Hepatocyte (in vitro differentiated cells): ENCODE results near the gene HIBADH. TPM values are rescaled to one million over a fixed set of nuclear protein-coding genes. Genes with fewer than 3 reads are reported as not detected.

Experiments
- DNase-seq: peaks from one replicate; pipeline ENCODE4 v3.0.0-alpha.2; 2016; ENCODE audit warnings: low spot score
- H2AFZ ChIP-seq: fragments of 200-600 bp; sonication (generic); 2 replicates; pipeline ENCODE4 v1.6.0; 2016; ENCODE audit warnings: antibody characterized with exemption, mild to moderate bottlenecking
- H3K27ac ChIP-seq: fragments of 200-600 bp; sonication (generic); 2 replicates; pipeline ENCODE4 v1.5.1; 2016; ENCODE audit warnings: mild to moderate bottlenecking
- H3K27me3 ChIP-seq: fragments of 200-600 bp; sonication (generic); 2 replicates; pipeline ENCODE4 v1.6.1; 2016
- H3K36me3 ChIP-seq: fragments of 200-600 bp; sonication (generic); replicated peaks from 2 replicates; pipeline ENCODE4 v1.5.1; 2016; ENCODE audit warnings: low read depth; ENCODE audit not compliant: insufficient read depth
- H3K4me1 ChIP-seq: fragments of 200-600 bp; sonication (generic); 2 replicates; pipeline ENCODE4 v1.5.1; 2016; ENCODE audit warnings: mild to moderate bottlenecking, moderate library complexity; ENCODE audit not compliant: insufficient read depth
- H3K4me2 ChIP-seq: fragments of 200-600 bp; sonication (generic); 2 replicates; pipeline ENCODE4 v1.6.0; 2016
- H3K4me3 ChIP-seq: fragments of 200-600 bp; sonication (generic); 2 replicates; pipeline ENCODE4 v1.5.1; 2016; ENCODE audit warnings: mild to moderate bottlenecking
- H3K79me2 ChIP-seq: fragments of 200-600 bp; sonication (generic); 2 replicates; pipeline ENCODE4 v1.6.0; 2017; ENCODE audit warnings: mild to moderate bottlenecking
- H3K9me2 ChIP-seq: fragments of 200-600 bp; sonication (generic); replicated peaks from 2 replicates; pipeline ENCODE4 v1.6.0; 2017; ENCODE audit warnings: mild to moderate bottlenecking; ENCODE audit not compliant: insufficient read depth
- H3K9me3 ChIP-seq: fragments of 200-600 bp; sonication (generic); 2 replicates; pipeline ENCODE4 v1.5.1; 2016; ENCODE audit warnings: low read depth, mild to moderate bottlenecking
- H4K20me1 ChIP-seq: fragments of 200-600 bp; sonication (generic); 2 replicates; pipeline ENCODE4 v1.6.0; 2016; ENCODE audit warnings: mild to moderate bottlenecking; ENCODE audit not compliant: insufficient read depth, poor library complexity, severe bottlenecking
- EZH2 ChIP-seq: fragments of 200-600 bp; sonication (generic); IDR thresholded peaks from 2 replicates; pipeline ENCODE4 v1.6.1; 2016; ENCODE audit warnings: antibody characterized with exemption, mild to moderate bottlenecking, borderline replicate concordance
- EZH2phosphoT487 ChIP-seq: fragments of 200-600 bp; sonication (generic); IDR thresholded peaks from one replicate; pipeline ENCODE4 v1.6.1; 2018; ENCODE audit warnings: antibody characterized with exemption, mild to moderate bottlenecking, low read depth, moderate library complexity; ENCODE audit not compliant: unreplicated experiment, severe bottlenecking
- WGBS: methylation state at CpG from one replicate; pipeline ENCODE4 v1.1.6; 2016; ENCODE audit warnings: low lambda C conversion rate; ENCODE audit errors: missing lambda C conversion rate; 5-methylcytosine and 5-hydroxymethylcytosine counted together
- polyA plus RNA-seq: library from polyadenylated mRNA; unstranded; fragments of >200 nt; fragmentation: Nextera tagmentation; extraction: Ambion mirVana; gene quantifications from 2 replicates; pipeline ENCODE4 v1.2.1, GENCODE V29; 2016
- total RNA-seq: library from RNA; depleted of rRNA; stranded (reverse); fragments of >200 nt; gene quantifications from 2 replicates; pipeline ENCODE4 v1.2.3, GENCODE V29; 2014
- TF ChIP-seq, protein P1 (sequence below): fragments of 200-600 bp; sonication (generic); IDR thresholded peaks from 2 replicates; pipeline ENCODE4 v1.5.1; 2016; ENCODE audit warnings: antibody characterized with exemption, mild to moderate bottlenecking; ENCODE audit not compliant: poor library complexity

The HIBADH gene
- total and polyA plus RNA-seq, 2 experiments from 2014 or later, result 56.1 to 65.5 TPM

- H4K20me1 ChIP-seq, result no peaks in the 10 kb centered on the region
- no peak overlapping the region for H3K4me2 ChIP-seq
- no peaks in the 10 kb centered on the region for H3K27me3 ChIP-seq
- TF ChIP-seq EZH2phosphoT487, result no peak
- no peak for TF ChIP-seq EZH2
- TF ChIP-seq, protein P1, sequence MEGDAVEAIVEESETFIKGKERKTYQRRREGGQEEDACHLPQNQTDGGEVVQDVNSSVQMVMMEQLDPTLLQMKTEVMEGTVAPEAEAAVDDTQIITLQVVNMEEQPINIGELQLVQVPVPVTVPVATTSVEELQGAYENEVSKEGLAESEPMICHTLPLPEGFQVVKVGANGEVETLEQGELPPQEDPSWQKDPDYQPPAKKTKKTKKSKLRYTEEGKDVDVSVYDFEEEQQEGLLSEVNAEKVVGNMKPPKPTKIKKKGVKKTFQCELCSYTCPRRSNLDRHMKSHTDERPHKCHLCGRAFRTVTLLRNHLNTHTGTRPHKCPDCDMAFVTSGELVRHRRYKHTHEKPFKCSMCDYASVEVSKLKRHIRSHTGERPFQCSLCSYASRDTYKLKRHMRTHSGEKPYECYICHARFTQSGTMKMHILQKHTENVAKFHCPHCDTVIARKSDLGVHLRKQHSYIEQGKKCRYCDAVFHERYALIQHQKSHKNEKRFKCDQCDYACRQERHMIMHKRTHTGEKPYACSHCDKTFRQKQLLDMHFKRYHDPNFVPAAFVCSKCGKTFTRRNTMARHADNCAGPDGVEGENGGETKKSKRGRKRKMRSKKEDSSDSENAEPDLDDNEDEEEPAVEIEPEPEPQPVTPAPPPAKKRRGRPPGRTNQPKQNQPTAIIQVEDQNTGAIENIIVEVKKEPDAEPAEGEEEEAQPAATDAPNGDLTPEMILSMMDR, result no peak
- no peak for DNase-seq
- H3K79me2 ChIP-seq, result no peaks in the 10 kb centered on the region
- H3K4me3 ChIP-seq, result no peak overlapping the region
- no peak overlapping the region for H2AFZ ChIP-seq
- H3K36me3 ChIP-seq, result no peaks in the 10 kb centered on the region
- H3K27ac ChIP-seq, result no peak overlapping the region
- H3K4me1 ChIP-seq, result no peaks in the 10 kb centered on the region
- H3K9me2 ChIP-seq, result no peaks in the 10 kb centered on the region
- WGBS, result 84% methylated on average over 2 of the region's 2 CpGs
- no peaks in the 10 kb centered on the region for H3K9me3 ChIP-seq
These were observed 23.2 kb upstream of the HIBADH start for GRCh38 chr7:27685893-27686292.

- H3K27ac ChIP-seq, result no peak overlapping the region
- no peaks in the 10 kb centered on the region for H3K79me2 ChIP-seq
- DNase-seq, result no peak
- no peak overlapping the region for H2AFZ ChIP-seq
- H3K4me1 ChIP-seq, result no peaks in the 10 kb centered on the region
- TF ChIP-seq EZH2phosphoT487, result no peak
- TF ChIP-seq, protein P1, result no peak
- no peak for TF ChIP-seq EZH2
- H3K27me3 ChIP-seq, result no peaks in the 10 kb centered on the region
- no peak overlapping the region for H3K4me2 ChIP-seq
- H3K9me3 ChIP-seq, result no peaks in the 10 kb centered on the region
- H3K9me2 ChIP-seq, result no peaks in the 10 kb centered on the region
- H3K36me3 ChIP-seq, result no peaks in the 10 kb centered on the region
- 100% methylated on average over 1 of the region's 1 CpG for WGBS
- H4K20me1 ChIP-seq, result no peaks in the 10 kb centered on the region
- H3K4me3 ChIP-seq, result no peak overlapping the region
These were observed 22.5 kb upstream of the HIBADH start for GRCh38 chr7:27685209-27685608.

DNA sequence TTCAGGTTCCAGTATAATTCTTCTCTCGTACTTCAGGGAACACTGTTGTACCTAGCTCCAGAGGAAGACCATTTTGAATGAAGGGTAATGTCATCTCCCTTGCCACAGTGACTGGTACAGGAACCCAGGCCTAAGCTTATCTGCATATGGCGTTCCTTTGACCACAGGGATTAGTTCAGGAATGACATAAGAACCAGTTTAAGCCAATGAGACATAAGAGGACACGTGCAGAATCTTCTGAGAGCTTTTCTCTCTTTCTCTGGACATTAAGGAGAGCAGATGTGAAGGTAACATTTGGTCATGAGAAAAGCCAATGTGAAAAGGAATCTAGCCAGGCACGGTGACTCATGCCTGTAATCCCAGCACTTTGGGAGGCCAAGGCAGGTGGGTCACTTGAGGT is 21.8 kb upstream of the HIBADH start:
- Histone ChIP-seq H3K4me1 (no peaks in the 10 kb centered on the region), H3K36me3 (no peaks in the 10 kb centered on the region), H4K20me1 (no peaks in the 10 kb centered on the region), H3K4me2 (no peak overlapping the region), H3K9me3 (no peaks in the 10 kb centered on the region), H3K27ac (no peak overlapping the region), H3K9me2 (no peaks in the 10 kb centered on the region), H2AFZ (no peak overlapping the region), H3K4me3 (no peak overlapping the region), H3K79me2 (no peaks in the 10 kb centered on the region), H3K27me3 (no peaks in the 10 kb centered on the region)
- no peak for DNase-seq
- no peak for TF ChIP-seq EZH2
- 84% methylated on average over 4 of the region's 4 CpGs for WGBS

GRCh38 chr7:27680610-27681009 is 17.9 kb upstream of the HIBADH start:
- Histone ChIP-seq H2AFZ (no peak overlapping the region), H3K4me3 (no peak overlapping the region), H3K9me3 (no peaks in the 10 kb centered on the region), H3K27me3 (no peaks in the 10 kb centered on the region), H3K27ac (no peak overlapping the region), H3K79me2 (no peaks in the 10 kb centered on the region), H3K36me3 (no peaks in the 10 kb centered on the region), H3K4me1 (peaks cover 14% of the 10 kb centered on the region), H3K9me2 (no peaks in the 10 kb centered on the region), H4K20me1 (no peaks in the 10 kb centered on the region), H3K4me2 (no peak overlapping the region)
- 100% methylated on average over 1 of the region's 1 CpG for WGBS
- no peak for DNase-seq
- TF ChIP-seq EZH2 (no peak), EZH2phosphoT487 (no peak)
- TF ChIP-seq, protein P1, result no peak
